ENCODE measurements around the gene DDX23.

Gene DDX23

DNA sequence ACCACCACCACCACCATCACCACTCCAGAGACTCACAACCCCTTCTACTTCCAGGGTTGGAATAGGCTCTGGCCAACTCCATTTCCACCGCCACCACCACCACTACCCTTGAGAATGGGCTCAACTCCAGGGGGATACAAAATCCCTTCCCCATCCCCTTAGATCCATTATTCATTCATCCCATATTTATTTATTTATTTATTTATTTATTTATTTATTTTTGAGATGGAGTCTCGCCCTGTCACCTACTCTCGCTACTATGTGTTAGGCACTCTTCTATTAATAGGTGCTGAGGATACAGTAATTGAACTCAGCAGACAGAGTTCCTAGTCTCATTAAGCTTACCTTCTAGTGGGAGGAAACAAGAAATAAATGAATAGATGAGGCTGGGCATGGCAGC is 58.3 kb downstream of the DDX23 start:
- ATAC-seq (ENCODE audit: low read depth) = no peak
- H3K27ac ChIP-seq (ENCODE audit: poor library complexity, severe bottlenecking) = no peak overlapping the region
- H3K4me1 ChIP-seq (ENCODE audit: insufficient read depth, poor library complexity, severe bottlenecking) = peaks cover 2% of the 10 kb centered on the region
- H3K4me3 ChIP-seq (ENCODE audit: severe bottlenecking) = no peak overlapping the region
- H3K9me3 ChIP-seq (ENCODE audit: severe bottlenecking) = no peaks in the 10 kb centered on the region
- no peaks in the 10 kb centered on the region for H3K27me3 ChIP-seq (ENCODE audit: insufficient read depth, poor library complexity, severe bottlenecking)
- DNase-seq (ENCODE audit: low spot score) = no peak
- H3K36me3 ChIP-seq (ENCODE audit: low read depth) = no peaks in the 10 kb centered on the region
- TF ChIP-seq CTCF (IDR thresholded peaks at IDR 0.05; ENCODE audit: poor library complexity, severe bottlenecking) = no peak

- peak overlapping the region; percentile 97 for H3K4me3 ChIP-seq (ENCODE audit: severe bottlenecking)
- no peak for TF ChIP-seq CTCF (IDR thresholded peaks at IDR 0.05; ENCODE audit: poor library complexity, severe bottlenecking)
Measured at GRCh38 chr12:48789858-48790326, 62.1 kb downstream of the DDX23 start.

DNA sequence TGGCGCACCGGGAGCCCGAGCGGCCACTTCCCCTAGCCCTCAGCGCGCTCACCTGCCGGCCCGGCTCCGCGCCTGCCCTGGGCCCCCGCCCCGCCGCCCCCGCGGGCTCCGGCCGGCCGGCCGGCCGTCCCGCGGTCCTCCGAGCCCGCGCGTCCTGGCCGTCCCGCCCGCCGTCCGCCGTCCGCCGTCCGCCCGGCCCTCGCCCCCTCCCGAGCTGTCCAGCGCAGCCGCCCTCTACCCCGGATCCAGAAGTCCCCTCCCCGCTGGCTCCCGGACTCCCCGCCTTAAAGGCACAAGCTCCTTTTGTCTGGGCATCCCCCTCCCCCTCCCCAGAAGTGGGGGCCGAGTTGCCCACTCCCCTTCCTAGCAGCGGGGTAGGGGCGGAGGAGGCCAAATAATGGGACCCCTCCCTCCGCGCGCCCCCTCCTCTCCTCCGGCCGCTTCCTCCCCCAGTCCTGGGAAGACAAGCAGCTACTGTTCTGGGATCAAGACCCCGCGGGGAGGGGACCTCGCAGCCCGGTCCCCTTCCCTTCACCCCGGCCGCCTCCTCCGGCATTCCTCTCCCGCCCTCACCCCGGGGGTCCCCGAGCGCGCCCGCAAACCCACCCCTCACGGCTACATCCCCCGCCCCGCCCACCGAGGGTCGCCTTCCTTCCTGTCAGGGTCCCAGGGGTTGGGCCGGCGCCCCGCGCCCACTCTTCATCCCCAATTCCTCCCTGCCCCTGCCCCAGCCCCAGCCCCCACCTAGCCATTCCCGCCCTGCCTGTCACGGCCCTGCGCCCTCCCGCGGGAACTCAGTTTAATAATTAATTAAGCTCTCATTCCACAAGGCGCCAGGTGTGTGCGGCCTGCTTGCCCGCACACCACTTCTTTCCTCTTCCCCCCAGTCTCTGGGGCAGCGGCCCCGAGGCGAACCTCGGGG is 62.8 kb downstream of the DDX23 start, which contains the start of gene ADCY6:
Gene ADCY6 (minus strand): TSS at position 236 of the 922 bp plus-strand sequence. CDS start 5,655 bp downstream, outside the sequence.
- TF ChIP-seq CTCF (IDR thresholded peaks at IDR 0.05; ENCODE audit: poor library complexity, severe bottlenecking) = no peak
- ATAC-seq (ENCODE audit: low read depth) (peak; percentile 78), DNase-seq (ENCODE audit: low spot score) (no peak)
- no peaks in the 10 kb centered on the region for H3K9me3 ChIP-seq (ENCODE audit: severe bottlenecking)
- H3K36me3 ChIP-seq (ENCODE audit: low read depth) = no peaks in the 10 kb centered on the region
- H3K27ac ChIP-seq (ENCODE audit: poor library complexity, severe bottlenecking) = peak within 1 kb of the TSS; percentile 49
- H3K4me1 ChIP-seq (ENCODE audit: insufficient read depth, poor library complexity, severe bottlenecking) = peaks cover 2% of the 10 kb centered on the region
- H3K27me3 ChIP-seq (ENCODE audit: insufficient read depth, poor library complexity, severe bottlenecking) = no peaks in the 10 kb centered on the region
- H3K4me3 ChIP-seq (ENCODE audit: severe bottlenecking) = peak within 1 kb of the TSS; percentile 97

More at GRCh38 chr12:48789858-48790326, 62.1 kb downstream of the DDX23 start:
- Histone ChIP-seq H3K27ac (ENCODE audit: poor library complexity, severe bottlenecking) (peak overlapping the region; percentile 49), H3K27me3 (ENCODE audit: insufficient read depth, poor library complexity, severe bottlenecking) (no peaks in the 10 kb centered on the region), H3K36me3 (ENCODE audit: low read depth) (no peaks in the 10 kb centered on the region), H3K9me3 (ENCODE audit: severe bottlenecking) (no peaks in the 10 kb centered on the region), H3K4me1 (ENCODE audit: insufficient read depth, poor library complexity, severe bottlenecking) (peaks cover 2% of the 10 kb centered on the region)
- ATAC-seq (ENCODE audit: low read depth) = no peak
- no peak for DNase-seq (ENCODE audit: low spot score)

- Histone ChIP-seq H3K4me1 (ENCODE audit: insufficient read depth, poor library complexity, severe bottlenecking) (peaks cover 2% of the 10 kb centered on the region), H3K4me3 (ENCODE audit: severe bottlenecking) (peak overlapping the region; percentile 97), H3K9me3 (ENCODE audit: severe bottlenecking) (no peaks in the 10 kb centered on the region), H3K36me3 (ENCODE audit: low read depth) (no peaks in the 10 kb centered on the region), H3K27ac (ENCODE audit: poor library complexity, severe bottlenecking) (peak overlapping the region; percentile 49), H3K27me3 (ENCODE audit: insufficient read depth, poor library complexity, severe bottlenecking) (no peaks in the 10 kb centered on the region)
- DNase-seq (ENCODE audit: low spot score) (no peak), ATAC-seq (ENCODE audit: low read depth) (peak; percentile 27)
- TF ChIP-seq CTCF (IDR thresholded peaks at IDR 0.05; ENCODE audit: poor library complexity, severe bottlenecking) = no peak
Measured at GRCh38 chr12:48788524-48788853, 63.5 kb downstream of the DDX23 start.

Data from RWPE2 (cell line).